K562 (cell line): ENCODE data around the gene DYNLT2. TPM values are rescaled to one million over a fixed set of nuclear protein-coding genes. Genes with fewer than 3 reads are reported as not detected.

Experiments
- ATAC-seq: fragments of 200-7000 bp; cut with Tn5 transposase; 3 replicates; pipeline ENCODE4 v1.9.1; 2020; ENCODE audit warnings: moderate library complexity
- BruUV-seq: library from RNA; stranded (reverse); fragments of 400-500 nt; replicated peaks from 2 replicates; lab custom pipeline; 2021; lab: Mats Ljungman, UMichigan
- CTCF ChIA-PET: fragments of 300-600 bp; formaldehyde crosslinking; extraction: SDS; loops from one replicate; lab custom pipeline; 2021; ENCODE audit warnings: low intra/inter-chr PET ratio; lab: Yijun Ruan, JAX
- POLR2A ChIA-PET: fragments of 300-600, 350-650 bp; sonication (Branson Sonifier 250); formaldehyde crosslinking; extraction: SDS; loops from one replicate; lab custom pipeline; 2021; ENCODE audit warnings: antibody characterized with exemption, inconsistent platforms; lab: Yijun Ruan, JAX
- DNase-seq, 4 experiments: peaks; one replicate each; pipeline versions ENCODE4 v3.0.0 to v3.0.0-alpha.2; 2011 to 2018; ENCODE audit warnings: low spot score in 3 of 4, mixed read lengths in 3 of 4; ENCODE audit errors: extremely low read depth in 1 of 4
- FAIRE-seq: peaks from 2 replicates; lab custom pipeline; 2011; peaks lifted over from hg19 to GRCh38; lab: Jason Lieb, UNC
- H2AFZ ChIP-seq: 2 replicates; pipeline ENCODE4 v1.6.0; 2011; ENCODE audit warnings: low read depth, low read length, control low read depth, inconsistent platforms
- H3K27ac ChIP-seq: fragments of 200-600 bp; 3 replicates; pipeline ENCODE4 v1.8.0; 2011; ENCODE audit warnings: low read depth, mild to moderate bottlenecking, control low read depth, inconsistent platforms, low read length, moderate library complexity, mixed read lengths; ENCODE audit errors: extremely low read depth
- H3K27me3 ChIP-seq, 2 experiments: fragments of 300-600 bp in 1 of 2; 2 replicates in 1 of 2; 3 replicates in 1 of 2; pipeline versions ENCODE4 v1.6.0 to v1.8.0; 2011; ENCODE audit warnings: inconsistent platforms in 2 of 2, low read length in 2 of 2, mild to moderate bottlenecking in 1 of 2, mixed read lengths in 1 of 2, moderate library complexity in 1 of 2; ENCODE audit not compliant: control insufficient read depth in 2 of 2, insufficient read depth in 2 of 2
- H3K36me3 ChIP-seq: fragments of 300-600 bp; 3 replicates; pipeline ENCODE4 v1.8.0; 2011; ENCODE audit warnings: mild to moderate bottlenecking, low read length, inconsistent platforms; ENCODE audit not compliant: control insufficient read depth, insufficient read depth
- H3K4me1 ChIP-seq, 2 experiments: fragments of 200-600 bp in 1 of 2; replicated peaks in 1 of 2; 2 replicates in 1 of 2; 3 replicates in 1 of 2; pipeline versions ENCODE4 v1.5.1 to v1.8.0; 2011; ENCODE audit warnings: inconsistent platforms in 2 of 2, low read length in 2 of 2, mild to moderate bottlenecking in 1 of 2, mixed read lengths in 1 of 2, moderate library complexity in 1 of 2; ENCODE audit not compliant: control insufficient read depth in 2 of 2, insufficient read depth in 2 of 2
- H3K4me2 ChIP-seq: 2 replicates; pipeline ENCODE4 v1.6.1; 2011; ENCODE audit warnings: low read length, control low read depth, inconsistent platforms, mixed read lengths; ENCODE audit not compliant: insufficient read depth
- H3K4me3 ChIP-seq: fragments of 200-600 bp; sonication (generic), shearing (Covaris generic); 2 replicates; pipeline ENCODE4 v1.5.1; 2016; ENCODE audit warnings: control low read depth, inconsistent platforms
- H3K79me2 ChIP-seq: fragments of 200-600 bp; 3 replicates; pipeline ENCODE4 v1.8.0; 2011; ENCODE audit warnings: low read length, inconsistent platforms; ENCODE audit not compliant: control insufficient read depth, insufficient read depth
- H3K9ac ChIP-seq, 2 experiments: 2 replicates each; pipeline versions ENCODE4 v1.6.0 to v1.6.1; 2011; ENCODE audit warnings: low read depth in 2 of 2, low read length in 2 of 2, control low read depth in 1 of 2, inconsistent platforms in 1 of 2, mild to moderate bottlenecking in 1 of 2, mixed read lengths in 1 of 2; ENCODE audit not compliant: insufficient read depth in 1 of 2
- H3K9me1 ChIP-seq: one replicate; pipeline ENCODE4 v1.6.0; 2011; ENCODE audit warnings: inconsistent platforms, mild to moderate bottlenecking, low read length, moderate library complexity; ENCODE audit not compliant: control insufficient read depth, insufficient read depth
- H3K9me3 ChIP-seq: replicated peaks from 2 replicates; pipeline ENCODE4 v1.5.1; 2011; ENCODE audit warnings: low read depth, low read length, inconsistent platforms; ENCODE audit not compliant: control insufficient read depth, insufficient read depth
- H4K20me1 ChIP-seq: replicated peaks from 2 replicates; pipeline ENCODE4 v1.6.1; 2011; ENCODE audit warnings: low read length, inconsistent platforms, mixed read lengths; ENCODE audit not compliant: control insufficient read depth, insufficient read depth
- ARHGAP35 ChIP-seq: fragments of 450-650 bp; IDR thresholded peaks from 2 replicates; pipeline ENCODE4 v1.6.1; 2018; ENCODE audit not compliant: partially characterized antibody
- CTCFL ChIP-seq: IDR thresholded peaks from 2 replicates; pipeline ENCODE4 v1.6.1; 2011; ENCODE audit warnings: borderline replicate concordance, low read depth, mild to moderate bottlenecking, moderate library complexity, low read length; ENCODE audit not compliant: insufficient read depth, poor library complexity, severe bottlenecking
- CUX1 ChIP-seq: fragments of 200-800 bp; sonication (Bioruptor generic); IDR thresholded peaks from 2 replicates; pipeline ENCODE4 v1.6.1; 2016; ENCODE audit warnings: missing genetic modification characterization, missing compliant biosample characterization
- ILK ChIP-seq: fragments of 450-650 bp; IDR thresholded peaks from 2 replicates; pipeline ENCODE4 v1.6.1; 2016; ENCODE audit warnings: missing genetic modification characterization, low read depth, mild to moderate bottlenecking, missing compliant biosample characterization, moderate library complexity, borderline replicate concordance
- MAFG ChIP-seq: fragments of 450-650 bp; conservative IDR thresholded peaks from 2 replicates; pipeline ENCODE4 v1.6.1; 2016; ENCODE audit warnings: missing genetic modification characterization, missing compliant biosample characterization
- NRF1 ChIP-seq, 2 experiments: fragments of 450-650 bp; IDR thresholded peaks in 1 of 2; conservative IDR thresholded peaks in 1 of 2; 2 replicates each; pipeline ENCODE4 v1.6.1; 2014; ENCODE audit warnings: mild to moderate bottlenecking in 2 of 2
- SAP30 ChIP-seq: fragments of 200-600 bp; sonication (generic); IDR thresholded peaks from 2 replicates; pipeline ENCODE4 v1.6.1; 2012; ENCODE audit warnings: borderline replicate concordance, low read depth, mild to moderate bottlenecking, moderate library complexity, low read length, control low read depth, inconsistent platforms; ENCODE audit not compliant: insufficient read depth, poor library complexity, severe bottlenecking
- ZKSCAN8 ChIP-seq: fragments of 200-800 bp; sonication (Bioruptor generic); IDR thresholded peaks from 2 replicates; pipeline ENCODE4 v1.6.1; 2016; ENCODE audit warnings: missing genetic modification characterization, missing compliant biosample characterization
- ZNF121 ChIP-seq: sonication (generic); formaldehyde crosslinking; conservative IDR thresholded peaks from 2 replicates; pipeline ENCODE4 v1.8.0; 2022; ENCODE audit warnings: missing genetic modification reagents
- ZNF277 ChIP-seq: fragments of 250-450 bp; sonication (Bioruptor Pico); IDR thresholded peaks from 2 replicates; pipeline ENCODE4 v1.8.0; 2022; ENCODE audit warnings: inconsistent platforms, mild to moderate bottlenecking, moderate library complexity, borderline replicate concordance
- ZNF766 ChIP-seq: fragments of 200-800 bp; sonication (Bioruptor generic); conservative IDR thresholded peaks from 2 replicates; pipeline ENCODE4 v1.6.1; 2016; ENCODE audit warnings: missing genetic modification characterization, missing compliant biosample characterization
- whole genome bisulfite sequencing: fragments of 100-300 bp; shearing (Covaris generic); methylation state at CpG from one replicate; pipeline ENCODE4 v1.1.6; 2016; ENCODE audit warnings: low coverage, mixed read lengths; ENCODE audit not compliant: insufficient coverage; ENCODE audit errors: missing lambda C conversion rate; 5-methylcytosine and 5-hydroxymethylcytosine counted together
- in situ Hi-C: fragments of 300-500 bp; cut with MboI; formaldehyde crosslinking; loops from 4 replicates; pipeline ENCODE4 v1.15.0; 2018; ENCODE audit warnings: inconsistent platforms, mixed read lengths
- intact Hi-C: fragments of 100-400 bp; cut with micrococcal nuclease; formaldehyde crosslinking; loops from 2 replicates; pipeline ENCODE4 v1.14.2; 2022
- polyA plus RNA-seq, 8 experiments: library from polyadenylated mRNA; depleted of rRNA in 4 of 8; stranded (reverse) in 5 of 8; unstranded in 3 of 8; fragments of >200 nt; fragmentation: Nextera tagmentation in 2 of 8; fragmentation: Illumina TruSeq in 1 of 8; extraction: Ambion mirVana in 2 of 8; extraction: Trizol in 1 of 8; gene quantifications; 2 replicates each; pipeline versions ENCODE4 v1.2.1 to v1.2.3, GENCODE V29; 2011 to 2014; ENCODE audit warnings: inconsistent platforms in 1 of 8, missing spikeins in 1 of 8
- total RNA-seq, 7 experiments: library from RNA; depleted of rRNA in 6 of 7; stranded (reverse); fragments of >200 nt in 6 of 7; fragmentation: Illumina TruSeq in 2 of 7; extraction: Trizol in 2 of 7; gene quantifications; 2 replicates each; pipeline versions ENCODE4 v1.2.1 to v1.2.3, GENCODE V29; 2011 to 2021; ENCODE audit warnings: low replicate concordance in 1 of 7

The DYNLT2 gene
- total and polyA plus RNA-seq, 9 of the 15 experiments (the other 6 are each of a cell fraction or from before 2014, with no cell fraction given) = 2.0 to 12.8 (median 6.3) TPM

- ATAC-seq (no peak), DNase-seq (no peak), FAIRE-seq (no peak)
- Histone ChIP-seq H3K27me3 (peaks cover 60 to 68% of the 10 kb centered on the region in 2 experiments), H3K9ac (no peak overlapping the region), H4K20me1 (peaks cover 13% of the 10 kb centered on the region; the same call in 1 of the 2 replicates), H3K4me1 (peaks cover 11 to 14% of the 10 kb centered on the region in 2 experiments; a peak in 3 of 5 replicates), H3K4me3 (no peak overlapping the region), H3K4me2 (no peak overlapping the region), H2AFZ (no peak overlapping the region), H3K9me1 (peaks cover 2% of the 10 kb centered on the region), H3K9me3 (no peaks in the 10 kb centered on the region), H3K79me2 (no peaks in the 10 kb centered on the region), H3K36me3 (no peaks in the 10 kb centered on the region), H3K27ac (no peak overlapping the region)
- intact Hi-C loops (loop anchor here (5.0 kb wide), 1 partner anchor 138 kb away; no protein-coding TSS in a partner anchor), in situ Hi-C loops (no loop called here)
- no TSS peak for BruUV-seq
- ChIA-PET CTCF (no interaction called here), POLR2A (interaction anchor here (1.3 to 3.3 kb wide), 3 partner anchors 10 to 12 kb away, joined by 6 to 13 read pairs (median 8); no protein-coding TSS in a partner anchor)
- 0% methylated on average over 13 of the region's 13 CpGs for WGBS
- TF ChIP-seq NRF1 (conservative IDR thresholded peaks at IDR 0.05 in 1 of 2, IDR thresholded peaks at IDR 0.05 in 1 of 2) = no peak
- TF ChIP-seq MAFG (tag) = no peak
- no peak for TF ChIP-seq ILK (tag)
- TF ChIP-seq ARHGAP35 = no peak
- no peak for TF ChIP-seq SAP30
- TF ChIP-seq ZNF766 = no peak
- TF ChIP-seq CUX1 (CRISPR knock-in tag) = no peak
- TF ChIP-seq ZNF277 = no peak
- TF ChIP-seq CTCFL = no peak
- TF ChIP-seq ZNF121 (CRISPR knock-in tag) = no peak
- no peak for TF ChIP-seq ZKSCAN8 (CRISPR knock-in tag)
Measured at GRCh38 chr6:169794317-169795055, 43.1 kb upstream of the DYNLT2 start.
